ENCODE measurements around the gene IFFO2.

IFFO2 gene

DNA sequence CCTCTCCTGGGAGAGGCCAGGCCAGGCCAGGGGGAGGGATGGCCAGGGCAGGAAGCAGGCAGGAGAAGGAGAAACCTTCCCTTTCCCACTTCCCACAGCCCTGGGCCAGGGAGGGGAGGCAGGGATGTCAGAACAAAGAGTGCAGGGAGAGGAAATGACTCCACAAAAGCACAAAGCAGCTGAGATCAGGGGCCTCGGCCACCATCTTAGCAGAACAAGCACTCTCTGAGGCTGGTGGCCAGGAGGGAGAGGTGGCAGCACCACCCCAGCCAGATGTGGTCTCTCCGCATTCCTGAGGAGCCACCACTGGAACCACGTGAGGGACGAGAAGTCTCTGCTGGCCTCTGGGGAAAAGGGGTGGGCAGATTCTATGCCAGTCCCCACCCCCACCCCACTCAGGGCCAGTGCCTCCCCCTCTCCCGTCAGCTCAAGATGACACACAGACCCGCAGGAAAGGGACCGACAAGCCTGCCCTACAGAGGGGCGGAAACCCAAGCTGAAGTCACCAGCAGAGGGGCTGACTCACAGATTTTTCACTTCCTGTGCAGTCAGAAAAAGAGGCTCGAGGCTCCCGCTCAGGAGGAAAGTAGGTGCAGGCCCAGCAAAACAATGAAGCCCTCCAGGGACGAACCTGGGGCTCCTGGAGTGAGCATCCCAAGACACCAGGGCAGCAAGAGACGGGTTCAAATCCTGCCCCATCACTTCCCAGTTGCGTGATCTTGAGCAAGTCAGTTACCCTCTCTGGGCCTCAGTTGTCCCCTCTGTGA lies 30.0 kb downstream of the IFFO2 start:
- peak overlapping the region; percentile 80 to 94 for H3K27ac ChIP-seq
- TF ChIP-seq, protein P1, sequence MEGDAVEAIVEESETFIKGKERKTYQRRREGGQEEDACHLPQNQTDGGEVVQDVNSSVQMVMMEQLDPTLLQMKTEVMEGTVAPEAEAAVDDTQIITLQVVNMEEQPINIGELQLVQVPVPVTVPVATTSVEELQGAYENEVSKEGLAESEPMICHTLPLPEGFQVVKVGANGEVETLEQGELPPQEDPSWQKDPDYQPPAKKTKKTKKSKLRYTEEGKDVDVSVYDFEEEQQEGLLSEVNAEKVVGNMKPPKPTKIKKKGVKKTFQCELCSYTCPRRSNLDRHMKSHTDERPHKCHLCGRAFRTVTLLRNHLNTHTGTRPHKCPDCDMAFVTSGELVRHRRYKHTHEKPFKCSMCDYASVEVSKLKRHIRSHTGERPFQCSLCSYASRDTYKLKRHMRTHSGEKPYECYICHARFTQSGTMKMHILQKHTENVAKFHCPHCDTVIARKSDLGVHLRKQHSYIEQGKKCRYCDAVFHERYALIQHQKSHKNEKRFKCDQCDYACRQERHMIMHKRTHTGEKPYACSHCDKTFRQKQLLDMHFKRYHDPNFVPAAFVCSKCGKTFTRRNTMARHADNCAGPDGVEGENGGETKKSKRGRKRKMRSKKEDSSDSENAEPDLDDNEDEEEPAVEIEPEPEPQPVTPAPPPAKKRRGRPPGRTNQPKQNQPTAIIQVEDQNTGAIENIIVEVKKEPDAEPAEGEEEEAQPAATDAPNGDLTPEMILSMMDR (IDR thresholded peaks at IDR 0.05) = no peak
- DNase-seq (ENCODE audit: low spot score) = peak; percentile 90
- H3K4me3 ChIP-seq = peak overlapping the region; percentile 37

GRCh38 chr1:18925279-18925678 lies 31.2 kb downstream of the IFFO2 start:
- H3K4me3 ChIP-seq = no peak overlapping the region
- H3K27ac ChIP-seq = peak overlapping the region; percentile 94 to 97
- no peak for DNase-seq (ENCODE audit: low spot score)
- TF ChIP-seq, protein P1 (IDR thresholded peaks at IDR 0.05) = no peak

DNA sequence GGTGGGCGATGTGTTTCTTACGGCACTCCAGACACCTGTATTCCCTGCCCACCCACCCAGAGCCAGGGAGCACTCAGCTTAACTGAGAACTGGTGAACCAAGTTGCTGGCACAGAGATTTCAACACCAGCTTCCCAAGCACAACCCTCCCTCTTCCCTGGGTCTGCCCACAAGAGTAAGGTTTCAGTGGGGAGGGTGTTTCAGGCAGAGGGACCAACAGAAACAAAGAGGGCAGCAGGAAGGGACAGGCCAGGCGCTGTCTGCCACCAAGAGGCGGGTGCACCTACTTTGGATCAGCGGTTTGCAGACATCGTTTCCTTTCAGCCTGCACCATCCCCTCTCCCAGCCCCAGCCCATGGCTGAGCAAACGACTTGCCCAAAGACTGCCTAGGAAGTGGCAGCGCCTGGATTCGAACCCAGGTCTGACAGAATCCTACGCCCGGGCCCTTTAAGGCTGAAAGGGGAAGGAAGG lies 32.2 kb downstream of the IFFO2 start:
- no peak for DNase-seq (ENCODE audit: low spot score)
- TF ChIP-seq, protein P1 (IDR thresholded peaks at IDR 0.05) = no peak
- H3K4me3 ChIP-seq = peak overlapping the region; percentile 58
- peak overlapping the region; percentile 94 to 97 for H3K27ac ChIP-seq

DNA sequence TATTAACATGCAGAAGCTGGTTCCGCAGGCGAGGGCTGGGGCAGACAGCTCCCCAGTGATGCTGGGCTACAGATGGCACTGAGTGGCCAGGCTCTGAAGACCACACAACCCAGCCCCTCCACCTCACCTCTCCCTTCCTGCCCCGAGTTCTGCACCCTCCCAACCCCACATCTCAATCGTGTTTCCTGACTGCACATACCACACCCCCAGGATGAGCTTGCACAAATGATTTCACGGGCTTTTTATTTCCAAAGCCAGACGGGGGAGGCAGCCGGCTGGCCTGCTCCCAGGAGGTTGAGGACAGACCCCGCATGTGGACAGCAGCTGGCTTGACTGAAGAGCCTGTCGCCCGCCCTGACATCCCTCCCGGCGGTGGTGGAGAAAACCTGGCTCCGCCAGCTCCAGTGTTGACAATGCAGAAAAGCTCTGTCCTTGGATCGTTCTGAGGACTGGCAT lies 32.7 kb downstream of the IFFO2 start:
- Histone ChIP-seq H3K27ac (peak overlapping the region; percentile 94 to 97), H3K4me3 (peak overlapping the region; percentile 58)
- TF ChIP-seq, protein P1 (IDR thresholded peaks at IDR 0.05) = no peak
- DNase-seq (ENCODE audit: low spot score) = no peak

GRCh38 chr1:18922848-18923755 lies 33.4 kb downstream of the IFFO2 start:
- DNase-seq (ENCODE audit: low spot score) = no peak
- TF ChIP-seq, protein P1 (IDR thresholded peaks at IDR 0.05) = no peak
- H3K4me3 ChIP-seq = peak overlapping the region; percentile 58
- peak overlapping the region; percentile 94 to 97 for H3K27ac ChIP-seq

- Histone ChIP-seq H3K27ac (peak overlapping the region; percentile 94 to 97), H3K4me3 (peak overlapping the region; percentile 58)
- peak; percentile 96 for DNase-seq (ENCODE audit: low spot score)
- TF ChIP-seq, protein P1 (IDR thresholded peaks at IDR 0.05) = no peak
Observed at GRCh38 chr1:18922319-18922726, 34.2 kb downstream of the IFFO2 start.
